Measurements from ENCODE around the gene EIF3B. TPM values are rescaled to one million over a fixed set of nuclear protein-coding genes. Genes with fewer than 3 reads are reported as not detected.
"Not testable (repeated sequence)": the region's sequence is repeated elsewhere in the genome, so short reads cannot be mapped to it uniquely, and the experiment has no call there.

EIF3B gene
- total RNA-seq, 1 donor from 2014 or later = 213 TPM

- Histone ChIP-seq H3K9me3 (ENCODE audit: insufficient read depth, low read depth, low read length) (no peaks in the 10 kb centered on the region), H3K79me2 (ENCODE audit: insufficient read depth, low read length) (peaks cover 34% of the 10 kb centered on the region), H3K27ac (ENCODE audit: low read depth, low read length) (peak overlapping the region; percentile 60), H3K4me2 (ENCODE audit: low read length) (peak overlapping the region; percentile 97), H2AFZ (ENCODE audit: low read depth, low read length) (peak overlapping the region; percentile 74), H3K4me1 (ENCODE audit: insufficient read depth, low read length) (peaks cover 13% of the 10 kb centered on the region), H3K4me3 (ENCODE audit: insufficient read depth, low read depth, low read length) (peak overlapping the region; percentile 93), H3K9ac (ENCODE audit: low read length) (peak overlapping the region; percentile 94), H4K20me1 (ENCODE audit: insufficient read depth, low read length) (peaks cover 8% of the 10 kb centered on the region), H3K27me3 (ENCODE audit: insufficient read depth, low read length) (no peaks in the 10 kb centered on the region), H3K36me3 (ENCODE audit: insufficient read depth, low read length) (no peaks in the 10 kb centered on the region)
- FAIRE-seq (no peak), DNase-seq (ENCODE audit: low read depth) (no peak)
- Mint-ChIP-seq H3K9me3 (ENCODE audit: unreplicated experiment) (peaks cover 2% of the 10 kb centered on the region), H3K4me3 (ENCODE audit: unreplicated experiment) (peak overlapping the region; percentile 90), H3K36me3 (ENCODE audit: low read depth, unreplicated experiment) (peaks cover 5% of the 10 kb centered on the region), H3K27me3 (ENCODE audit: low read depth, unreplicated experiment) (peaks cover 2% of the 10 kb centered on the region), H3K4me1 (ENCODE audit: low read depth, unreplicated experiment) (peaks cover 13% of the 10 kb centered on the region), H3K27ac (ENCODE audit: unreplicated experiment) (peak overlapping the region; percentile 94)
- TF ChIP-seq CTCF (IDR thresholded peaks at IDR 0.05; ENCODE audit: insufficient read depth, low read depth, low read length) (no peak), EZH2 (IDR thresholded peaks at IDR 0.05; ENCODE audit: insufficient read depth, low read length) (no peak)
Measured at GRCh38 chr7:2313450-2314208, 41.0 kb upstream of the EIF3B start.

GRCh38 chr7:2314209-2314955 is 40.2 kb upstream of the EIF3B start, which contains the start of gene SNX8:
TSS of gene SNX8 (minus strand) at chr7:2314441. CDS start at chr7:2314421, 20 bp downstream.
- Histone ChIP-seq H4K20me1 (ENCODE audit: insufficient read depth, low read length) (peaks cover 8% of the 10 kb centered on the region), H3K36me3 (ENCODE audit: insufficient read depth, low read length) (no peaks in the 10 kb centered on the region), H3K4me2 (ENCODE audit: low read length) (peak within 1 kb of the TSS; percentile 97), H3K9ac (ENCODE audit: low read length) (peak within 1 kb of the TSS; percentile 94), H3K9me3 (ENCODE audit: insufficient read depth, low read depth, low read length) (no peaks in the 10 kb centered on the region), H3K79me2 (ENCODE audit: insufficient read depth, low read length) (peaks cover 27% of the 10 kb centered on the region), H3K27ac (ENCODE audit: low read depth, low read length) (peak within 1 kb of the TSS; percentile 60), H3K4me1 (ENCODE audit: insufficient read depth, low read length) (peaks cover 13% of the 10 kb centered on the region), H3K27me3 (ENCODE audit: insufficient read depth, low read length) (no peaks in the 10 kb centered on the region), H3K4me3 (ENCODE audit: insufficient read depth, low read depth, low read length) (peak within 1 kb of the TSS; percentile 93), H2AFZ (ENCODE audit: low read depth, low read length) (peak within 1 kb of the TSS; percentile 84)
- FAIRE-seq (no peak), DNase-seq (ENCODE audit: low read depth) (peak; percentile 59)
- Mint-ChIP-seq H3K27me3 (ENCODE audit: low read depth, unreplicated experiment) (peaks cover 2% of the 10 kb centered on the region), H3K9me3 (ENCODE audit: unreplicated experiment) (peaks cover 2% of the 10 kb centered on the region), H3K27ac (ENCODE audit: unreplicated experiment) (peak within 1 kb of the TSS; percentile 94), H3K4me3 (ENCODE audit: unreplicated experiment) (peak within 1 kb of the TSS; percentile 90), H3K36me3 (ENCODE audit: low read depth, unreplicated experiment) (peaks cover 5% of the 10 kb centered on the region), H3K4me1 (ENCODE audit: low read depth, unreplicated experiment) (peaks cover 13% of the 10 kb centered on the region)
- no peak for TF ChIP-seq CTCF (IDR thresholded peaks at IDR 0.05; ENCODE audit: insufficient read depth, low read depth, low read length)

GRCh38 chr7:2314956-2315530 is 39.6 kb upstream of the EIF3B start:
- not testable (repeated sequence) for H3K27ac ChIP-seq (ENCODE audit: low read depth, low read length); H3K9me3 Mint-ChIP-seq (ENCODE audit: unreplicated experiment); DNase-seq (ENCODE audit: low read depth); H3K9me3 ChIP-seq (ENCODE audit: insufficient read depth, low read depth, low read length); H3K36me3 ChIP-seq (ENCODE audit: insufficient read depth, low read length); H4K20me1 ChIP-seq (ENCODE audit: insufficient read depth, low read length); H3K36me3 Mint-ChIP-seq (ENCODE audit: low read depth, unreplicated experiment); H3K27ac Mint-ChIP-seq (ENCODE audit: unreplicated experiment); H3K4me3 Mint-ChIP-seq (ENCODE audit: unreplicated experiment); H3K27me3 ChIP-seq (ENCODE audit: insufficient read depth, low read length); FAIRE-seq; H3K27me3 Mint-ChIP-seq (ENCODE audit: low read depth, unreplicated experiment)
- H3K4me1 Mint-ChIP-seq (ENCODE audit: low read depth, unreplicated experiment) = peaks cover 11% of the 10 kb centered on the region
- Histone ChIP-seq H2AFZ (ENCODE audit: low read depth, low read length) (peak overlapping the region; percentile 84), H3K9ac (ENCODE audit: low read length) (peak overlapping the region; percentile 45), H3K4me3 (ENCODE audit: insufficient read depth, low read depth, low read length) (peak overlapping the region; percentile 55), H3K4me1 (ENCODE audit: insufficient read depth, low read length) (peaks cover 11% of the 10 kb centered on the region), H3K79me2 (ENCODE audit: insufficient read depth, low read length) (peaks cover 27% of the 10 kb centered on the region), H3K4me2 (ENCODE audit: low read length) (peak overlapping the region; percentile 97)
